GM12878 (cell line): ENCODE data around the gene ADGB. TPM values are rescaled to one million over a fixed set of nuclear protein-coding genes. Genes with fewer than 3 reads are reported as not detected.

Source experiments
- ATAC-seq: fragments of 200-7000 bp; cut with Tn5 transposase; 3 replicates; pipeline ENCODE4 v1.9.1; 2020; ENCODE audit warnings: mild to moderate bottlenecking, moderate library complexity
- BruUV-seq: library from RNA; stranded (reverse); fragments of 400-500 nt; replicated peaks from 2 replicates; lab custom pipeline; 2021; lab: Mats Ljungman, UMichigan
- CTCF ChIA-PET: fragments of 300-600 bp; sonication (Branson Sonifier 250); formaldehyde crosslinking; extraction: SDS; loops from one replicate; lab custom pipeline; 2021; ENCODE audit warnings: inconsistent platforms; lab: Yijun Ruan, JAX
- POLR2A ChIA-PET: fragments of 350-600 bp; formaldehyde crosslinking; extraction: SDS; loops from one replicate; lab custom pipeline; 2021; ENCODE audit warnings: inconsistent platforms; lab: Charles Lee
- RAD21 ChIA-PET: fragments of 300-600 bp; sonication (Branson Sonifier 250); formaldehyde crosslinking; loops from one replicate; lab custom pipeline; 2023; ENCODE audit warnings: antibody characterized with exemption; ENCODE audit not compliant: unreplicated experiment; lab: Charles Lee
- SMC1A ChIA-PET: fragments of 300-600 bp; sonication (Branson Sonifier 250); formaldehyde crosslinking; loops from one replicate; lab custom pipeline; 2023; ENCODE audit not compliant: unreplicated experiment, uncharacterized antibody; lab: Charles Lee
- DNase-seq: peaks from one replicate; pipeline ENCODE4 v3.0.0-alpha.2; 2011; ENCODE audit warnings: low read depth, low spot score
- FAIRE-seq: peaks from 3 replicates; lab custom pipeline; 2011; peaks lifted over from hg19 to GRCh38; lab: Jason Lieb, UNC
- H2AFZ ChIP-seq: 2 replicates; pipeline ENCODE4 v1.6.0; 2011; ENCODE audit warnings: low read depth, low read length, control low read depth; ENCODE audit not compliant: control insufficient read depth
- H3K27ac ChIP-seq: 2 replicates; pipeline ENCODE4 v1.5.1; 2011; ENCODE audit warnings: control low read depth; ENCODE audit not compliant: control insufficient read depth, insufficient read depth
- H3K27me3 ChIP-seq, 2 experiments: replicated peaks in 1 of 2; 2 replicates each; pipeline versions ENCODE4 v1.6.0 to v1.6.1; 2011; ENCODE audit warnings: low read length in 1 of 2; ENCODE audit not compliant: control insufficient read depth in 2 of 2, insufficient read depth in 2 of 2
- H3K36me3 ChIP-seq, 2 experiments: 2 replicates each; pipeline ENCODE4 v1.5.1; 2011; ENCODE audit warnings: low read length in 1 of 2; ENCODE audit not compliant: control insufficient read depth in 2 of 2, insufficient read depth in 2 of 2
- H3K4me1 ChIP-seq: 2 replicates; pipeline ENCODE4 v1.6.1; 2011; ENCODE audit warnings: mild to moderate bottlenecking, low read length, moderate library complexity, mixed read lengths; ENCODE audit not compliant: control insufficient read depth, insufficient read depth
- H3K4me2 ChIP-seq: 2 replicates; pipeline ENCODE4 v1.6.0; 2011; ENCODE audit warnings: control low read depth; ENCODE audit not compliant: control insufficient read depth, insufficient read depth
- H3K4me3 ChIP-seq: fragments of 200-600 bp; sonication (generic); 2 replicates; pipeline ENCODE4 v1.5.1; 2016
- H3K79me2 ChIP-seq: 2 replicates; pipeline ENCODE4 v1.6.0; 2011; ENCODE audit warnings: low read length; ENCODE audit not compliant: control insufficient read depth, insufficient read depth
- H3K9ac ChIP-seq: 2 replicates; pipeline ENCODE4 v1.8.0; 2011; ENCODE audit warnings: low read length, control low read depth, mixed read lengths; ENCODE audit not compliant: control insufficient read depth, insufficient read depth
- H3K9me3 ChIP-seq: replicated peaks from 3 replicates; pipeline ENCODE4 v1.5.1; 2011; ENCODE audit warnings: mild to moderate bottlenecking, low read length; ENCODE audit not compliant: control insufficient read depth, insufficient read depth
- H4K20me1 ChIP-seq: 2 replicates; pipeline ENCODE4 v1.6.0; 2011; ENCODE audit not compliant: control insufficient read depth, insufficient read depth
- BRCA1 ChIP-seq: IDR thresholded peaks from 2 replicates; pipeline ENCODE4 v1.6.1; 2011; ENCODE audit warnings: low read depth, low read length, improper control_type of control experiment
- CBX5 ChIP-seq: sonication (generic); IDR thresholded peaks from 2 replicates; pipeline ENCODE4 v1.6.1; 2016; ENCODE audit warnings: low read depth, moderate library complexity, mild to moderate bottlenecking, inconsistent platforms
- CHD1 ChIP-seq: IDR thresholded peaks from 2 replicates; pipeline ENCODE4 v1.6.1; 2012; ENCODE audit warnings: low read depth, low read length, improper control_type of control experiment
- EGR1 ChIP-seq, 2 experiments: IDR thresholded peaks; 1 replicate in 1 of 2; 2 replicates in 1 of 2; pipeline ENCODE4 v1.6.1; 2011 to 2012; ENCODE audit warnings: low read depth in 2 of 2, low read length in 2 of 2, borderline replicate concordance in 1 of 2, mild to moderate bottlenecking in 1 of 2, moderate library complexity in 1 of 2
- JUNB ChIP-seq: IDR thresholded peaks from 2 replicates; pipeline ENCODE4 v1.6.1; 2016; ENCODE audit warnings: antibody characterized with exemption, mild to moderate bottlenecking
- SP1 ChIP-seq: IDR thresholded peaks from one replicate; pipeline ENCODE4 v1.6.1; 2011; ENCODE audit warnings: low read depth, low read length
- WRNIP1 ChIP-seq: IDR thresholded peaks from 2 replicates; pipeline ENCODE4 v1.6.1; 2011; ENCODE audit warnings: low read depth, low read length, improper control_type of control experiment, borderline replicate concordance
- ZNF384 ChIP-seq: IDR thresholded peaks from 2 replicates; pipeline ENCODE4 v1.6.1; 2012; ENCODE audit warnings: low read depth, mild to moderate bottlenecking, low read length, improper control_type of control experiment, borderline replicate concordance
- WGBS: methylation state at CpG from one replicate; pipeline ENCODE4 v1.1.6; 2016; ENCODE audit warnings: low lambda C conversion rate; ENCODE audit not compliant: insufficient replicate concordance, insufficient coverage; ENCODE audit errors: missing lambda C conversion rate; 5-methylcytosine and 5-hydroxymethylcytosine counted together
- in situ Hi-C: fragments of 300-500 bp; cut with MboI; formaldehyde crosslinking; loops from 9 replicates; pipeline ENCODE4 v1.14.3; 2018; ENCODE audit warnings: mixed read lengths
- intact Hi-C: fragments of 100-400 bp; cut with micrococcal nuclease; formaldehyde crosslinking; loops from one replicate; pipeline ENCODE4 v1.14.2; 2022; ENCODE audit not compliant: unreplicated experiment
- polyA plus RNA-seq, 11 experiments: library from polyadenylated mRNA; depleted of rRNA in 4 of 11; unstranded in 6 of 11; stranded (reverse) in 5 of 11; fragments of >200 nt; fragmentation: Nextera tagmentation in 4 of 11; fragmentation: Illumina TruSeq in 1 of 11; extraction: Ambion mirVana in 4 of 11; extraction: Trizol in 1 of 11; gene quantifications; 1 replicate in 1 of 11; 2 replicates in 10 of 11; pipeline versions ENCODE4 v1.2.1 to v1.2.3, GENCODE V29; 2011 to 2016; ENCODE audit warnings: inconsistent platforms in 2 of 11, missing spikeins in 2 of 11, low read depth in 1 of 11
- total RNA-seq, 4 experiments: library from RNA; depleted of rRNA in 3 of 4; stranded (reverse); fragments of >200 nt in 3 of 4; fragmentation: Illumina TruSeq in 1 of 4; extraction: Trizol in 1 of 4; gene quantifications; 2 replicates each; pipeline versions ENCODE4 v1.2.1 to v1.2.3, GENCODE V29; 2013 to 2021
- TF ChIP-seq, protein P1 (sequence below): IDR thresholded peaks from 2 replicates; pipeline ENCODE4 v1.6.1; 2011; ENCODE audit warnings: low read depth, low read length, improper control_type of control experiment, borderline replicate concordance
- TF ChIP-seq, protein P2 (sequence below): fragments of 450-650 bp; IDR thresholded peaks from 2 replicates; pipeline ENCODE4 v1.6.1; 2016; ENCODE audit warnings: mild to moderate bottlenecking, moderate library complexity, borderline replicate concordance

Gene ADGB
- total and polyA plus RNA-seq, 10 of the 15 experiments (the other 5 are each of a cell fraction or from before 2014, with no cell fraction given): not detected

DNA sequence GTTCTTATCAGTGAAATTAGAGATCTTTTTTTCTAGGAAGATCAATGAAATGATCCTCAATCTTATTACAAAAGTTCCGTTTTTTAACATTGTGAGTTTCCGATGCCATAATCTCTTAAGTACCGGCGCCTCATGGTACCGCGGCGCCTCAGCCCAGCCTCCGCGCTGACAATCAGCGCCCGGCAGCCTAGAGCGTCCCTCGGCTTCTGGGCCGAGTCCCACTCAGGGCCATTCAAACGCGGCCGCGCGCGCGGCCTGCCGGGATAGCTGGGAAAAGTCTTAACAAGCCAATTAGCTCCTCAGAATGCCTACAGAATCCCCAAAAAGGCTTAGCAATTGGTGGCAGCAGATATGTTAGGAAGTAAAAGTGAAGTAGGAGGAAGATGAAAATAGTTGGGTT, 204.8 kb downstream of the ADGB start:
- Histone ChIP-seq H3K9ac (no peak overlapping the region), H3K79me2 (no peaks in the 10 kb centered on the region), H3K4me1 (no peaks in the 10 kb centered on the region), H3K36me3 (no peaks in the 10 kb centered on the region), H3K4me2 (no peak overlapping the region), H4K20me1 (no peaks in the 10 kb centered on the region), H3K9me3 (no peaks in the 10 kb centered on the region), H3K4me3 (no peak overlapping the region), H2AFZ (no peak overlapping the region), H3K27me3 (no peaks in the 10 kb centered on the region), H3K27ac (no peak overlapping the region)
- ChIA-PET POLR2A (no interaction called here), SMC1A (interaction anchor here (0.5 kb wide), 1 partner anchor 276 kb away, joined by 3 read pairs; no protein-coding TSS in a partner anchor), CTCF (no interaction called here), RAD21 (no interaction called here)
- ATAC-seq (no peak), DNase-seq (no peak), FAIRE-seq (no peak)
- TF ChIP-seq BRCA1 (no peak), WRNIP1 (no peak), CHD1 (no peak), CBX5 (no peak), EGR1 (IDR thresholded peaks at IDR 0.05; ENCODE audit: borderline replicate concordance in 1 of 2, low read depth in 2 of 2, low read length in 2 of 2) (no peak), ZNF384 (no peak), SP1 (no peak), JUNB (no peak)
- TF ChIP-seq, protein P1, sequence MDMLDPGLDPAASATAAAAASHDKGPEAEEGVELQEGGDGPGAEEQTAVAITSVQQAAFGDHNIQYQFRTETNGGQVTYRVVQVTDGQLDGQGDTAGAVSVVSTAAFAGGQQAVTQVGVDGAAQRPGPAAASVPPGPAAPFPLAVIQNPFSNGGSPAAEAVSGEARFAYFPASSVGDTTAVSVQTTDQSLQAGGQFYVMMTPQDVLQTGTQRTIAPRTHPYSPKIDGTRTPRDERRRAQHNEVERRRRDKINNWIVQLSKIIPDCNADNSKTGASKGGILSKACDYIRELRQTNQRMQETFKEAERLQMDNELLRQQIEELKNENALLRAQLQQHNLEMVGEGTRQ: no peak
- TF ChIP-seq, protein P2, sequence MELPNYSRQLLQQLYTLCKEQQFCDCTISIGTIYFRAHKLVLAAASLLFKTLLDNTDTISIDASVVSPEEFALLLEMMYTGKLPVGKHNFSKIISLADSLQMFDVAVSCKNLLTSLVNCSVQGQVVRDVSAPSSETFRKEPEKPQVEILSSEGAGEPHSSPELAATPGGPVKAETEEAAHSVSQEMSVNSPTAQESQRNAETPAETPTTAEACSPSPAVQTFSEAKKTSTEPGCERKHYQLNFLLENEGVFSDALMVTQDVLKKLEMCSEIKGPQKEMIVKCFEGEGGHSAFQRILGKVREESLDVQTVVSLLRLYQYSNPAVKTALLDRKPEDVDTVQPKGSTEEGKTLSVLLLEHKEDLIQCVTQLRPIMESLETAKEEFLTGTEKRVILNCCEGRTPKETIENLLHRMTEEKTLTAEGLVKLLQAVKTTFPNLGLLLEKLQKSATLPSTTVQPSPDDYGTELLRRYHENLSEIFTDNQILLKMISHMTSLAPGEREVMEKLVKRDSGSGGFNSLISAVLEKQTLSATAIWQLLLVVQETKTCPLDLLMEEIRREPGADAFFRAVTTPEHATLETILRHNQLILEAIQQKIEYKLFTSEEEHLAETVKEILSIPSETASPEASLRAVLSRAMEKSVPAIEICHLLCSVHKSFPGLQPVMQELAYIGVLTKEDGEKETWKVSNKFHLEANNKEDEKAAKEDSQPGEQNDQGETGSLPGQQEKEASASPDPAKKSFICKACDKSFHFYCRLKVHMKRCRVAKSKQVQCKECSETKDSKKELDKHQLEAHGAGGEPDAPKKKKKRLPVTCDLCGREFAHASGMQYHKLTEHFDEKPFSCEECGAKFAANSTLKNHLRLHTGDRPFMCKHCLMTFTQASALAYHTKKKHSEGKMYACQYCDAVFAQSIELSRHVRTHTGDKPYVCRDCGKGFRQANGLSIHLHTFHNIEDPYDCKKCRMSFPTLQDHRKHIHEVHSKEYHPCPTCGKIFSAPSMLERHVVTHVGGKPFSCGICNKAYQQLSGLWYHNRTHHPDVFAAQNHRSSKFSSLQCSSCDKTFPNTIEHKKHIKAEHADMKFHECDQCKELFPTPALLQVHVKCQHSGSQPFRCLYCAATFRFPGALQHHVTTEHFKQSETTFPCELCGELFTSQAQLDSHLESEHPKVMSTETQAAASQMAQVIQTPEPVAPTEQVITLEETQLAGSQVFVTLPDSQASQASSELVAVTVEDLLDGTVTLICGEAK: no peak
- in situ Hi-C loops: no loop called here
- 41% methylated on average over 22 of the region's 22 CpGs for WGBS
- intact Hi-C loops: no loop called here
- BruUV-seq: no TSS peak
